Activated T-helper 1 cell treated with anti-CD3 and anti-CD28 coated beads, Interleukin-12 subunit alpha, Interleukin-12 subunit beta, Interleukin-2, Interleukin-4 antibody, amounts not matched to agents 30 ng/mL and 10 ng/mL and 1 ng/mL, durations not matched to agents 14 hours and 24 hours and 36 hours (primary cell): ENCODE measurements around the gene RUVBL1. TPM values are rescaled to one million over a fixed set of nuclear protein-coding genes. Genes with fewer than 3 reads are reported as not detected.

Source experiments
- DNase-seq: peaks from one replicate; pipeline ENCODE4 v3.0.0; 2021; ENCODE audit warnings: low spot score
- H3K27ac Mint-ChIP-seq: one replicate; pipeline ENCODE4 v1.8.0; 2021; ENCODE audit warnings: mild to moderate bottlenecking, mixed read lengths
- H3K27me3 Mint-ChIP-seq: one replicate; pipeline ENCODE4 v1.8.0; 2022; ENCODE audit warnings: mild to moderate bottlenecking, moderate library complexity, mixed read lengths; ENCODE audit not compliant: insufficient read depth
- H3K36me3 Mint-ChIP-seq: one replicate; pipeline ENCODE4 v1.8.0; 2021; ENCODE audit warnings: low read depth, mixed read lengths
- H3K4me1 Mint-ChIP-seq: one replicate; pipeline ENCODE4 v1.8.0; 2021; ENCODE audit warnings: low read depth, mixed read lengths
- H3K4me3 Mint-ChIP-seq: one replicate; pipeline ENCODE4 v1.8.0; 2021; ENCODE audit warnings: mild to moderate bottlenecking, moderate library complexity, mixed read lengths
- H3K9me3 Mint-ChIP-seq: one replicate; pipeline ENCODE4 v1.8.0; 2021; ENCODE audit warnings: mixed read lengths
- intact Hi-C: fragments of 100-400 bp; cut with micrococcal nuclease; formaldehyde crosslinking; loops from one replicate; pipeline ENCODE4 v1.15.1; 2024
- total RNA-seq: library from RNA; stranded (reverse); gene quantifications from 2 replicates; pipeline ENCODE4 v1.2.3, GENCODE V29; 2022

RUVBL1 gene
- total RNA-seq, 1 donor from 2014 or later = 135 TPM

DNA sequence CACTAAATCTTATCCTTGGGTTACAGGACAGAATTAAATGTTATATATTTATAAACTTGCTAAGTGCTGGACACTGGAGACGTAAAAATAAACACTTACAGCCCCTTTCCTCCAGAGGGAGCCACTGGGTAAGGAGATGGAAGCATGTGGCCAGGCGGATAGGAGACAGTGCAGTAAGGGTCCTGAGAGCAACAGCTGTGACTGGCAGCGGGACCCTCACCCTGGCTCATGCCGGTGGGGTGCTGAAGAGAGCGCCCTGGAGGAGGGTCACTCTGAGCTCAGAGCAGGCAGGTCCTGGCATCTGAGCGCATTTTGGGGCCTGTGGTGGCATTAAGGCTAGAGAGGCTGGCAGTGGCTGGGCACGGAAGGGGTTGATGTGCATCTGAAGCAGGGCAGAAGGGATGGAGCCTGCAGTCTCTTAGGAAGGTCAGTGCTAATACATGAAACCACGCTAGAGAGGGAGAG, 55.4 kb downstream of the RUVBL1 start:
- Mint-ChIP-seq H3K4me1 (peaks cover 9% of the 10 kb centered on the region), H3K27me3 (no peaks in the 10 kb centered on the region)

DNA sequence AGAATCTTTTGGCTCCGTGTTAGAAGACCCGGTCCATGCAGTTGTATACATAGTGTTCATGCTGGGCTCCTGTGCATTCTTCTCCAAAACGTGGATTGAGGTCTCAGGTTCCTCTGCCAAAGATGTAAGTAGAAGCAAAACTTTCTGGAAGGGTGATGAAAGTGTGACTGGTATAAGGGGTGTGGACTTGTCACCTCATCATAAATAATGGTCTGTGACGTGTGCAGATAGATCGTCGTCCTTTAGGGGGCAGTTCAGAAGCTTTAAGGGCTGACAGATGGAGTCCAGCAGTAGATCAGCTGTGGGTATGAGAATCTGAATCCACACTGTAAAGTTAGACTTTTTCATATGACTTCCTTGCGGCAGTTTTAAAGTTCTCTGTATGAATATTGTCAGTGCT, 56.1 kb downstream of the RUVBL1 start:
- DNase-seq = no peak
- no peak overlapping the region for H3K4me3 Mint-ChIP-seq
- no peaks in the 10 kb centered on the region for H3K9me3 Mint-ChIP-seq
- no peak overlapping the region for H3K27ac Mint-ChIP-seq
- intact Hi-C loops = no loop called here
- peaks cover 10% of the 10 kb centered on the region for H3K4me1 Mint-ChIP-seq
- H3K27me3 Mint-ChIP-seq = no peaks in the 10 kb centered on the region
- peaks cover 51% of the 10 kb centered on the region for H3K36me3 Mint-ChIP-seq

More for the DNA sequence above, 55.4 kb downstream of the RUVBL1 start:
- H3K27ac Mint-ChIP-seq = no peak overlapping the region
- intact Hi-C loops = no loop called here
- no peak overlapping the region for H3K4me3 Mint-ChIP-seq
- DNase-seq = no peak
- peaks cover 45% of the 10 kb centered on the region for H3K36me3 Mint-ChIP-seq
- no peaks in the 10 kb centered on the region for H3K9me3 Mint-ChIP-seq

DNA sequence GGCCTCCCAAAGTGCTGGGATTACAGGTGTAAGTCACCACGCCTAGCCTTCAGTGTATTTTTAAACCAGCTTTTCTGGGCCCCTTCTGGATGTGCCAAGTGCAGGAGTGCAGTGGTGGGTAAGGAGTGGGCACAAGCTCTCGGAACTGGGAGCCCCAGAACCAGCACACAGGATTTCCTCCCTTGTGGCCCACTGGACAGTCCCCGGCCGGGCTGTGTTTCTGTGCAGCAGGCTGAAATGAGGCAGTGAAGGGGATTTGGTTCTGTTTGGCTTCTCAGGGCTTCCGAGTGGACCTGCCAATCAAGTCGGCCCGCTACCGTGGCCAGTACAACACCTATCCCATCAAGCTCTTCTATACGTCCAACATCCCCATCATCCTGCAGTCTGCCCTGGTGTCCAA, 56.9 kb downstream of the RUVBL1 start:
- peaks cover 59% of the 10 kb centered on the region for H3K36me3 Mint-ChIP-seq
- intact Hi-C loops = no loop called here
- no peaks in the 10 kb centered on the region for H3K9me3 Mint-ChIP-seq
- no peak overlapping the region for H3K4me3 Mint-ChIP-seq
- DNase-seq = no peak
- no peak overlapping the region for H3K27ac Mint-ChIP-seq
- H3K27me3 Mint-ChIP-seq = no peaks in the 10 kb centered on the region
- H3K4me1 Mint-ChIP-seq = peaks cover 18% of the 10 kb centered on the region

DNA sequence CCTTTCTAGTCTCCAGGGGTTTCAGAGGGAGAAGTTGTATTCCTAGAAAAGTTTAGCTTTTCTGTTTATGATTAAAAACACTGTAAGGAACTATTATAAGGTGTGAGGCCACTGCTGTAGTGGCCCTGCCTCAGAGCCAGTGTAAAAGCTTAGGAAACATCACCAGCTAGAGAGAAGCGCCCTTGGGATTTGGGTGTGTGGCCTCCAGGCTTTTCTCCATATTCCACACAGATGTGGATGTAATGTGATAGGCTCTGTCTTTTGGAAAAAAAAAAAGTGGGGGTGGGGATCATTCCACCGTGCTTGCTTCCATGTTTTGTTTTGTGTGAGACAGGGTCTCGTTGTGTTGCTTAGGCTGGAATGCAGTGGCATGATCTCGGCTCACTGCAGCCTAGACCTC, 57.5 kb downstream of the RUVBL1 start:
- Mint-ChIP-seq H3K4me1 (peaks cover 20% of the 10 kb centered on the region), H3K27me3 (no peaks in the 10 kb centered on the region), H3K9me3 (no peaks in the 10 kb centered on the region), H3K4me3 (no peak overlapping the region), H3K36me3 (peaks cover 64% of the 10 kb centered on the region), H3K27ac (no peak overlapping the region)
- intact Hi-C loops = no loop called here
- no peak for DNase-seq

DNA sequence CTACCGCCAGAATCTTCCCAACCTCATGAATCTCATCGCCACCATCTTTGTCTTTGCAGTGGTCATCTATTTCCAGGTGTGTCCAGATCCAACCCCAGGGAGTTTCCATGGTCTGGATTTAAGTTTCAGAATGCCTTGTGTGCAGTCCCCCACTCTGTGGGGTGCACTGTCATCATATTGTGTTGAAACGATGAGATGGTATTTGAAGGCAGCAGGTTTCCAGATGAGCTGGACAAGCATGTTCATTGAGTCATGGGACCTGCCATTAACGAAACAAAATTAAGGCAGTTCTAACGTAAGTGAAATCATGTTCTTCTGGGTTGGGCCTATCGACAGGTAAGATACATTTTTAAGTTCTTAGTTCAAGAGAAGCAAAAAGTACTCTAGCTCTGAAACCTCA, 58.6 kb downstream of the RUVBL1 start:
- intact Hi-C loops = no loop called here
- no peak overlapping the region for H3K4me3 Mint-ChIP-seq
- DNase-seq = no peak
- H3K36me3 Mint-ChIP-seq = peaks cover 69% of the 10 kb centered on the region
- H3K4me1 Mint-ChIP-seq = peaks cover 20% of the 10 kb centered on the region
- H3K9me3 Mint-ChIP-seq = no peaks in the 10 kb centered on the region
- no peak overlapping the region for H3K27ac Mint-ChIP-seq
- no peaks in the 10 kb centered on the region for H3K27me3 Mint-ChIP-seq

DNA sequence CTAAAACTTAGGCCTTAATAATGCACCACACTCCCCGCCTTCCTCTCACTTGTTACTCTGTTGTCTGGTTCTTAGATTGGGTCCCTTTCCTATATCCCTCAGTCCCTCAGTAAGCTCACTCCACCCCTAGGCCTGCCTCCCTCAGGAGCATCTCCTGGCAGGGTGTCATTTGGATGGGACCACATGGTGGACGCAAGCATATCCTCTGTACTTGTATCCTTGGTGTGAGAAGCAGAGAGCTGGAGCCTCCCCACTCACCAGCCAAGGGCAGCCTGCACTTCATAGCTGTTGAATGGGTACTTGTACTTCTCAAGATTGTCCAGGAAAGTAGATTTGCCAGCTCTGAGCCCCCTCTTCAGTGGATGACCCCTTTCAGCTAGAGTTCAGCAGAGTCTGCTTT, 59.7 kb downstream of the RUVBL1 start:
- Mint-ChIP-seq H3K27ac (no peak overlapping the region), H3K36me3 (peaks cover 71% of the 10 kb centered on the region), H3K9me3 (no peaks in the 10 kb centered on the region), H3K4me3 (no peak overlapping the region), H3K27me3 (no peaks in the 10 kb centered on the region), H3K4me1 (peaks cover 25% of the 10 kb centered on the region)
- no peak for DNase-seq
- intact Hi-C loops = no loop called here

DNA sequence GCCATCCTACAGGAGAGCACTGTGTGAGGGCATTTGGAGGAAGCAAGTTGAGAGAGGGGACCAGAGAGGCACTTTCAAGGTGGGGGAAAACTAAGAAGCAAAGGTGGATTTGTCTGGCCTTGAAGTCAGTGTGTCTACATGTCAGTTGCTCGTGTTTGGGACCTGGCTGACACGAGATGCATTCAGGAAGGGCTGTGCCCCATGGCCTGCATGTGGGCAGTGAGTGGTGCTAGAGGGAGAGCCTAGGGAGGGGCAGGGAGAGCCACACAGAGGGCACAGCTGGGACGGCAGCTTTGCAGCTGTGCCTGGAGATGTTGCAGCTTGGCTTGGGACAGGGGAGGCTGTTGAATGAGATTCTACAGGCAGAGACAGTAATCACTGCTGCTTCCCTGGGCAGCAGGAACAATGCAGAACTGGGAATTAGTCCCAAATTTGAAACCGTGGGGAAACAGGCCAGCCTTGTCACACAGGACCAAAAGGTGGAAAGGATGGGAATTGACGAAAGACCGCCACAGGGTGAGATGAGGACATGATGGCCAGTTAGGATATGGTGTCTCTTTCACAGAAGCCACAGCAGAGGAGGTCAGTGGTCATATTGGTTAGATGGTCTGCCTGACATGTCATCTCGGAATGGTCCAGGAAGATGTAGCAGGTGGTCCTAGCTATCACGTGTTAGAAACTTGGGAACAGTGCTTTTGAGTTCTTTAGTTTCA, 61.4 kb downstream of the RUVBL1 start:
- intact Hi-C loops = loop anchor here (1.0 kb wide), 1 partner anchor 8 kb away; no protein-coding TSS in a partner anchor
- Mint-ChIP-seq H3K9me3 (no peaks in the 10 kb centered on the region), H3K27ac (peak overlapping the region; percentile 1), H3K36me3 (peaks cover 60% of the 10 kb centered on the region), H3K4me1 (peaks cover 25% of the 10 kb centered on the region), H3K27me3 (no peaks in the 10 kb centered on the region), H3K4me3 (no peak overlapping the region)
- DNase-seq = no peak

DNA sequence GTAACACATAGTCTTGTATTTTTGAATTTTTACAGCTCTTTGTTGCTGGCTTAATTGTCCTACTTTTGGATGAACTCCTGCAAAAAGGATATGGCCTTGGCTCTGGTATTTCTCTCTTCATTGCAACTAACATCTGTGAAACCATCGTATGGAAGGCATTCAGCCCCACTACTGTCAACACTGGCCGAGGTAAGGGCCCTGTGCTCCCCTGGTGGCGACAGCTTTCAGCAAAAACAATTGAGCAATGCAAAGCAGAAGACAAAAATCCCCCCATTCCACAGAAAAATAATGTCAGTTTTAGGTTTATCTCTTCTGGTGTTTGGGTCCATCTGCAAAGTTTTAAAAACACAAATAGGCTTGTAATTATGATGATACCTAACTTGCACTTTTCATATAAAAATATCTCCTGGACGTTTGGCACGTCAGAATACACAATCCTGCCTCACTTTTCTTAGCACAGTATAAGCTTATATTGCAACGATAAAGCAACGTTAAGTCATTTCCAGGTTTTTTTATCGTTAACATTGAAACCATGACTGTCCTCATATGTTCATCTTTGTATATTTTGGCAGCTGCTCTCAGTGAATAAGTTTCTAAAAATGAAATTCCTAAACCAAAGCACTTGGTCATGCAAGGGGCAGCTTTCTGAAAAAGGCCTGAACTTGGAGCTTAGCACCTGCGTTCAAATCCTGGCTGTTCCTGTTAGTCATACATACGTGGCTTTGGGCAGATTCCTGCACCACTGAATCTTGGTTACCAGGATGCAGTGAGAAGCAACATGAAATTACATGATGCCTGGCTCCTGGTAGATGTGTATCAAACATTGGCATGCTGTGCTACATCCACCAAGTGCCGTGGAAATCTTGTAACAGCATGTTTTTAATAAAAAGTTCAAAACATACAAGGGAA, 62.9 kb downstream of the RUVBL1 start:
- H3K36me3 Mint-ChIP-seq = peaks cover 57% of the 10 kb centered on the region

DNA sequence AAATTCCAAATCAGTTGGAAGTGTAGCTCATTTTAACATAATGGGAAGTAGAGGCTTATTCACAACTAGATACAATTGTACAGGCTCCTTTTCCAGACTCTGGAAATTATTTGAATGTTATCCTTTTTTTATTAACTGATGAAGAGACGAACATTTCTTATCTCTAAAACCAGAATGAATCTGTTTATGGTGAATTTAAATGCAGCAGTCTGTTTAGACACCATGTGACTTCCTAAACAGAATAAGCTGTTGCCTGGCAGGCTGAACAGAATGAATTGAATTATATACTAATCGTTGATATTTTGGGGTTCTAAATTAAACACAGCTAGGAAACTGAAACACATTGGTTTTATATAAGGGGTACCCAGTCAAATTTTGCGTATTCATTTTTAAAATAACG, 67.4 kb downstream of the RUVBL1 start:
- H3K36me3 Mint-ChIP-seq = peaks cover 54% of the 10 kb centered on the region
- H3K4me3 Mint-ChIP-seq = no peak overlapping the region
- intact Hi-C loops = loop anchor here (10.0 kb wide), 1 partner anchor 1581 kb away; the partner anchor contains the start of gene ZXDC
- no peak overlapping the region for H3K27ac Mint-ChIP-seq
- peaks cover 43% of the 10 kb centered on the region for H3K4me1 Mint-ChIP-seq
- H3K9me3 Mint-ChIP-seq = no peaks in the 10 kb centered on the region
- no peaks in the 10 kb centered on the region for H3K27me3 Mint-ChIP-seq
- DNase-seq = no peak

More for the DNA sequence above, 62.9 kb downstream of the RUVBL1 start:
- intact Hi-C loops = no loop called here
- peaks cover 30% of the 10 kb centered on the region for H3K4me1 Mint-ChIP-seq
- H3K9me3 Mint-ChIP-seq = no peaks in the 10 kb centered on the region
- no peak for DNase-seq
- no peak overlapping the region for H3K4me3 Mint-ChIP-seq
- H3K27me3 Mint-ChIP-seq = no peaks in the 10 kb centered on the region
- no peak overlapping the region for H3K27ac Mint-ChIP-seq

DNA sequence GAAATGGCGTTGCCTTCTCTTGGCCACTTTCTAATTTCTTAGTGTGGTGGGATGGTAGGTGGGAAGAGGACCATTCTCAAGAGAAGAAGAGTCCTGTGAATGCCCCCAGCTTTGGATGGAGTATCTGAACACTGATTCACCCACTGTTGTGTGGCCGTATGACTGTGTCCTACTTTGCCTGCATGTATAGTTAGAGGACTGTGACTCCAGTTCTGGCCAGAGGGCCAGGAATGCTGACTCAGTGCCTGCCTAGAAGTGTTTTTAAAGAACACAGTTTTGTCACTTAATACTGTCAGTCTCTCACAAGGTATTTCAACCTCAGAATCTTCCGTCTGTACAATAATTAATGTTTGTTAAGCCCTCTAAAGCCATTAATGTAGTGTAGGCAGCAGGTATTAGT, 69.2 kb downstream of the RUVBL1 start:
- intact Hi-C loops = loop anchor here (1.0 to 10.0 kb wide), 4 partner anchors 8 to 1838 kb away; partner anchors contain the start of genes TMCC1 and ZXDC
- H3K27me3 Mint-ChIP-seq = no peaks in the 10 kb centered on the region
- no peaks in the 10 kb centered on the region for H3K9me3 Mint-ChIP-seq
- H3K36me3 Mint-ChIP-seq = peaks cover 37% of the 10 kb centered on the region
- peak overlapping the region; percentile 99 for H3K4me3 Mint-ChIP-seq
- peaks cover 43% of the 10 kb centered on the region for H3K4me1 Mint-ChIP-seq
- DNase-seq = no peak
- H3K27ac Mint-ChIP-seq = peak overlapping the region; percentile 15

DNA sequence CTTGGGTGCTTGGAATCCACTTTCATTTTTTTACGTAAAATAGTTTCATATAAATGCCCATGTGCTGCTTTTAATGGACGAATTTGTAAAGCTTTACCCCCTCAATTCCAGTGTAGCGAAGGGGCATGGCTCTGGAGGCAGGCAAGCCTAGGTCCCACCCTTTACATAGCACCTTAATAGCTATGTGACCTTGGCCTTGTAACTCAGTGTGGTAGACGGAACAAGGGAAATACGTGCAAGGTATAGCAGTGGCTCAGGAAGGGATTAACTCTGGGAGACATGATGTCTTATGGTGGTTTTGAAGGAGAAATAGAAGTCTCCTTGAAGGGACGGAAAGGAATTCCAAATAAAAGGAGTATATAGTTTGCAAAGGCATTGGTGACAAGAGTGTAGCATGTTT, 70.0 kb downstream of the RUVBL1 start:
- Mint-ChIP-seq H3K27ac (peak overlapping the region; percentile 15), H3K9me3 (no peaks in the 10 kb centered on the region), H3K4me1 (peaks cover 43% of the 10 kb centered on the region), H3K36me3 (peaks cover 34% of the 10 kb centered on the region), H3K4me3 (peak overlapping the region; percentile 99), H3K27me3 (peaks cover 4% of the 10 kb centered on the region)
- intact Hi-C loops = loop anchor here (1.0 to 10.0 kb wide), 6 partner anchors 9 to 1839 kb away; partner anchors contain the start of genes CHCHD6, TMCC1 and ZXDC
- DNase-seq = no peak

DNA sequence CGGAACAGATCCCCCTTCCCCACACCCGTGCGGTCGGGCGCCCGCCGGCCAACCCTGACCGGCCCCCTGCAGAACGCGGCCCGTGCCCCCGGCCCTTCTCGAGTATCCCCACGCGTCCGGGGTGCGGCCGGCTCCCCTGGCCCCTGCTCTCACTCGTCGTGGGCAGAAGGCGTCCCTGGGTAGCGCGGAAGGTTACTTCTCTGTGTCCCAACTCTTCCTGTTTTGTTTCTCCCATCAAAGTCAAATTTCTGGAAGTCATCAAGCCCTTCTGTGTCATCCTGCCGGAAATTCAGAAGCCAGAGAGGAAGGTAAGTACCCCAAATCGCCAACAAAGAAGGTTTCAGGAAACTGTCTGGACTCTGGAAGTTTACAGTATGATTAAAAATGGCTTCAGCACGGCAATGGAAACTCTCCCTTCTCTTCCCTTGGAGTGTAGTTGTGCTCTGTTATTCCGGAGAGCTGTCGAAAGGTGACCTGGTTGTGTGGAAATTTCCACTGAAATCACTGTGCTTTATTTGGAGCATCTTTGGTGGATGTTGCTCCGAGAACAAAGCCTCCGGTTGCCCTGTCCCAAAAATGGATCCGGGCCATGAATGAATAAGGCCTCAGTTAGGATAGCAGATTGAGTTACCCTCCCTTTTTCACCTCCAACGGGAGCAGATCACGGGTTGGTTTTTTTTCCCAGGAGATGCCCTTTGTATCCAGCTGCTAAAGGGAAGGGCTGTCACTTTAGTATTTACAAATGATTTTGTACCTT, 70.8 kb downstream of the RUVBL1 start:
- H3K36me3 Mint-ChIP-seq = peaks cover 33% of the 10 kb centered on the region
- peak overlapping the region; percentile 96 for H3K27ac Mint-ChIP-seq
- no peaks in the 10 kb centered on the region for H3K9me3 Mint-ChIP-seq
- peak overlapping the region; percentile 99 for H3K4me3 Mint-ChIP-seq
- DNase-seq = no peak
- peaks cover 43% of the 10 kb centered on the region for H3K4me1 Mint-ChIP-seq
- intact Hi-C loops = loop anchor here (1.0 to 10.0 kb wide), 10 partner anchors 22 to 1840 kb away; partner anchors contain the start of genes ABTB1, CHCHD6, EEFSEC and RUVBL1
- H3K27me3 Mint-ChIP-seq = peaks cover 5% of the 10 kb centered on the region
